ENCODE data around the gene LAMA5. TPM values are rescaled to one million over a fixed set of nuclear protein-coding genes. Genes with fewer than 3 reads are reported as not detected.

LAMA5 gene
- total RNA-seq, 2 donors from 2014 or later, result 315 to 369 TPM

DNA sequence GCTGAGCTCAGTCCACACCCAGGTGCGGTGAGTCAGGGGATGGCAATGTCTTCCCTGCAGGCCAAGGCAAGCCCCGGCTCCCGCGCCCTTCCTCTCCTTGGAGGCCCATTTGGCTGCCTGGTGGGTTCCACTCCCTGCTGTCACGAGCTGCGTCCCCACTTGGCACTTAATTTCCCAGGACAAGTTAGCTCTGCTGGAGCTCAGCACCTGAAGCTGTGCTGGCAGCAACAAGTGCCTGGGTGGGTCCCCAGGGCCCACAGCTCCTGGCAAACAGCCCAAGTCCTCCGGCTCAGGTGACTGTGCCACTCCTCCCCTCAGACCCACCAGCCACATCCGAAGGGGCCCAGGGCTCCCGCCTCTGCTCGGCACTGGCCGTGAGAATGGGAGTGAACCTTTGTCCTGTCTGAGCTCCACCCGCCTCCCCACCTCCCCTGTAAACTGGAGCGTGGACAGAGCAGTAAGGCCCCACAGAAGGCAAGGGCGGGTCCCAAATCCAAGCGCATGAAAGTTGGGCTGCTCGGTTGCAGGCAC, 16.9 kb downstream of the LAMA5 start:
- no peak overlapping the region for H3K27ac Mint-ChIP-seq
- no peak overlapping the region for H3K27ac ChIP-seq (ENCODE audit: low read depth, low read length)
- no peaks in the 10 kb centered on the region for H3K4me1 Mint-ChIP-seq
- no peak overlapping the region for H3K9ac ChIP-seq (ENCODE audit: extremely low read depth, low read length, poor library complexity, severe bottlenecking)
- H3K27me3 Mint-ChIP-seq (ENCODE audit: insufficient read depth), result no peaks in the 10 kb centered on the region
- H3K9me3 ChIP-seq (ENCODE audit: control insufficient read depth, low read length), result peaks cover 9% of the 10 kb centered on the region
- peaks cover 50% of the 10 kb centered on the region for H3K36me3 Mint-ChIP-seq (ENCODE audit: low read depth)
- peaks cover 66% of the 10 kb centered on the region for H3K36me3 ChIP-seq (ENCODE audit: control insufficient read depth, insufficient read depth, low read length)
- H3K9me3 Mint-ChIP-seq, result peaks cover 14% of the 10 kb centered on the region
- peak; percentile 62 for DNase-seq
- TF ChIP-seq, protein P1, sequence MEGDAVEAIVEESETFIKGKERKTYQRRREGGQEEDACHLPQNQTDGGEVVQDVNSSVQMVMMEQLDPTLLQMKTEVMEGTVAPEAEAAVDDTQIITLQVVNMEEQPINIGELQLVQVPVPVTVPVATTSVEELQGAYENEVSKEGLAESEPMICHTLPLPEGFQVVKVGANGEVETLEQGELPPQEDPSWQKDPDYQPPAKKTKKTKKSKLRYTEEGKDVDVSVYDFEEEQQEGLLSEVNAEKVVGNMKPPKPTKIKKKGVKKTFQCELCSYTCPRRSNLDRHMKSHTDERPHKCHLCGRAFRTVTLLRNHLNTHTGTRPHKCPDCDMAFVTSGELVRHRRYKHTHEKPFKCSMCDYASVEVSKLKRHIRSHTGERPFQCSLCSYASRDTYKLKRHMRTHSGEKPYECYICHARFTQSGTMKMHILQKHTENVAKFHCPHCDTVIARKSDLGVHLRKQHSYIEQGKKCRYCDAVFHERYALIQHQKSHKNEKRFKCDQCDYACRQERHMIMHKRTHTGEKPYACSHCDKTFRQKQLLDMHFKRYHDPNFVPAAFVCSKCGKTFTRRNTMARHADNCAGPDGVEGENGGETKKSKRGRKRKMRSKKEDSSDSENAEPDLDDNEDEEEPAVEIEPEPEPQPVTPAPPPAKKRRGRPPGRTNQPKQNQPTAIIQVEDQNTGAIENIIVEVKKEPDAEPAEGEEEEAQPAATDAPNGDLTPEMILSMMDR (conservative IDR thresholded peaks at IDR 0.05), result no peak
- H3K27me3 ChIP-seq (ENCODE audit: control insufficient read depth, insufficient read depth, low read length, poor library complexity, severe bottlenecking), result no peaks in the 10 kb centered on the region
- H3K4me1 ChIP-seq (ENCODE audit: control insufficient read depth, insufficient read depth, low read length), result no peaks in the 10 kb centered on the region
- no peak overlapping the region for H3K4me3 Mint-ChIP-seq
- no peak overlapping the region for H3K4me3 ChIP-seq (ENCODE audit: low read length)
- 96 to 97% methylated on average over 13 to 16 of the region's 16 CpGs for WGBS, 2 experiments (ENCODE audit: insufficient coverage in 1 of 2, insufficient read length in 1 of 2)

GRCh38 chr20:62349556-62350097, 17.5 kb downstream of the LAMA5 start:
- H3K9ac ChIP-seq (ENCODE audit: extremely low read depth, low read length, poor library complexity, severe bottlenecking), result no peak overlapping the region

DNA sequence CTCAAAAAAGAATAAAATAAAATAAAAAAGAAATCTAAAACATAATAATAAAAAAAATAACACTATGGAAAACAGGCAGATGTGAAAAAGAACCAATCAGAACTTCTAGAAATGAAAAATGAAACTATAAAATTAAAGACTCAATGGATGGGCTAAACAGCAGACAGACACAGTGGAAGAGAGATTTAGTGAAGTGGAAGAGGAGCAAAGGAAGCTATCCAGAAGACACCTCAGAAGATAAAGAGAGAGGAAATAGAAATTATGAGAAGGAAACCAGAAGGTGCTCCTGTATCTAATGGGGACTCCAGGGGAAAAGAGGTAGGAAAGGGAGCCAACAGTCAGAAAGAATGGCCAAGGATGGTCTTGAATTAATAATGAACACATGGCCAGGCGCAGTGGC, 18.5 kb downstream of the LAMA5 start:
- WGBS, 2 experiments (ENCODE audit: insufficient coverage in 1 of 2, insufficient read length in 1 of 2), result 90 to 94% methylated on average over 1 of the region's 1 CpG
- Histone ChIP-seq H3K9ac (ENCODE audit: extremely low read depth, low read length, poor library complexity, severe bottlenecking) (no peak overlapping the region), H3K36me3 (ENCODE audit: control insufficient read depth, insufficient read depth, low read length) (peaks cover 72% of the 10 kb centered on the region), H3K27me3 (ENCODE audit: control insufficient read depth, insufficient read depth, low read length, poor library complexity, severe bottlenecking) (no peaks in the 10 kb centered on the region), H3K27ac (ENCODE audit: low read depth, low read length) (no peak overlapping the region), H3K4me1 (ENCODE audit: control insufficient read depth, insufficient read depth, low read length) (no peaks in the 10 kb centered on the region), H3K4me3 (ENCODE audit: low read length) (no peak overlapping the region), H3K9me3 (ENCODE audit: control insufficient read depth, low read length) (peaks cover 9% of the 10 kb centered on the region)
- peaks cover 14% of the 10 kb centered on the region for H3K9me3 Mint-ChIP-seq
- H3K27me3 Mint-ChIP-seq (ENCODE audit: insufficient read depth), result no peaks in the 10 kb centered on the region
- H3K36me3 Mint-ChIP-seq (ENCODE audit: low read depth), result peaks cover 58% of the 10 kb centered on the region
- no peak overlapping the region for H3K27ac Mint-ChIP-seq
- H3K4me1 Mint-ChIP-seq, result no peaks in the 10 kb centered on the region
- H3K4me3 Mint-ChIP-seq, result no peak overlapping the region
- DNase-seq, result no peak
- TF ChIP-seq, protein P1 (conservative IDR thresholded peaks at IDR 0.05), result no peak

More at GRCh38 chr20:62349556-62350097, 17.5 kb downstream of the LAMA5 start:
- Histone ChIP-seq H3K36me3 (ENCODE audit: control insufficient read depth, insufficient read depth, low read length) (peaks cover 64% of the 10 kb centered on the region), H3K27me3 (ENCODE audit: control insufficient read depth, insufficient read depth, low read length, poor library complexity, severe bottlenecking) (no peaks in the 10 kb centered on the region), H3K4me1 (ENCODE audit: control insufficient read depth, insufficient read depth, low read length) (no peaks in the 10 kb centered on the region), H3K9me3 (ENCODE audit: control insufficient read depth, low read length) (peaks cover 9% of the 10 kb centered on the region), H3K27ac (ENCODE audit: low read depth, low read length) (no peak overlapping the region), H3K4me3 (ENCODE audit: low read length) (no peak overlapping the region)
- TF ChIP-seq, protein P1 (conservative IDR thresholded peaks at IDR 0.05), result no peak
- DNase-seq, result no peak
- no peak overlapping the region for H3K27ac Mint-ChIP-seq
- H3K27me3 Mint-ChIP-seq (ENCODE audit: insufficient read depth), result no peaks in the 10 kb centered on the region
- H3K9me3 Mint-ChIP-seq, result peaks cover 14% of the 10 kb centered on the region
- WGBS, 2 experiments (ENCODE audit: insufficient coverage in 1 of 2, insufficient read length in 1 of 2), result 80 to 85% methylated on average over 2 to 3 of the region's 7 CpGs
- peaks cover 52% of the 10 kb centered on the region for H3K36me3 Mint-ChIP-seq (ENCODE audit: low read depth)
- no peaks in the 10 kb centered on the region for H3K4me1 Mint-ChIP-seq
- H3K4me3 Mint-ChIP-seq, result no peak overlapping the region

Measured in endodermal cell (in vitro differentiated cells).